Measurements from ENCODE around the gene TSPAN18.

TSPAN18 gene

GRCh38 chr11:44775985-44776446 lies 49.3 kb downstream of the TSPAN18 start:
- DNase-seq, result no peak
- Histone ChIP-seq H3K36me3 (ENCODE audit: control insufficient read depth, insufficient read depth, low read length) (peaks cover 4% of the 10 kb centered on the region), H3K4me1 (ENCODE audit: control insufficient read depth, insufficient read depth, low read length, poor library complexity, severe bottlenecking) (peaks cover 5% of the 10 kb centered on the region), H3K27ac (ENCODE audit: insufficient read depth, low read length, poor library complexity, severe bottlenecking) (no peak overlapping the region), H3K9me3 (ENCODE audit: control insufficient read depth, low read length) (no peaks in the 10 kb centered on the region), H3K4me3 (ENCODE audit: insufficient read depth, low read depth, low read length, poor library complexity, severe bottlenecking) (no peak overlapping the region), H3K27me3 (replicated peaks; ENCODE audit: control insufficient read depth, insufficient read depth, low read length, poor library complexity, severe bottlenecking) (no peaks in the 10 kb centered on the region)

DNA sequence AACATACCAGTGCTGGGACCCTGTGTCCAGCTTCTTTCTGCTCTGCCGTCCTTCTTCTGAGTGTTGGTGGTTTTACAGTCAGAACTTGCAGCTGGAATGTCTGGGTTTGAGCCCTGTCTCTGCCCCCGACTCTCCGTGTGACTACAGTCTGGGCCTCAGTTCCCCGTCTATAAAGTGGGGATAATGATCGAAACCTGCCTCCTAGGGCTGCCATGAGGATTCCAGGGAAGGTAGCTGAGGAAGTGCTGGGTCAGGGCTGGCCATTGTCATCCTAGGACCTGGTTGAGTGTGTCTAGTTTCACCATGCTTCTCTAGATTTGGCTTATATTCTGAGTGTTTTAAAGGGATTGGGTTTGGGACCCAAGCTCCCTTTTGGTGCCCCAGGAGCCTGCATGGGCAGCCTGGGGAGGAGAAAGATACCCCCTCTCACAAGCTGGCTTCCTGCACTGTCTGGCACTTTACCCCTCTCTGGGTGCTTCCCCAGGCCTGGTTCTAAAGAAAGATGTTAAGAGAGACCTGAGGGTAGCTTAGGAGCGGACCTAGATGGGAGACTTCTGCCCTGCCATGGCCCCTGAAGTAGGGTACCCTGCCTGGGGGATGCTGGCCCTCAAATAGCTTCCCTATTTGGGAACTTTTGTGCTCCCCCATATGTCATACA lies 49.9 kb downstream of the TSPAN18 start:
- peaks cover 3% of the 10 kb centered on the region for H3K36me3 ChIP-seq (ENCODE audit: control insufficient read depth, insufficient read depth, low read length)
- no peak for DNase-seq
- no peak overlapping the region for H3K27ac ChIP-seq (ENCODE audit: insufficient read depth, low read length, poor library complexity, severe bottlenecking)
- H3K27me3 ChIP-seq (replicated peaks; ENCODE audit: control insufficient read depth, insufficient read depth, low read length, poor library complexity, severe bottlenecking), result no peaks in the 10 kb centered on the region
- peaks cover 5% of the 10 kb centered on the region for H3K4me1 ChIP-seq (ENCODE audit: control insufficient read depth, insufficient read depth, low read length, poor library complexity, severe bottlenecking)
- no peak overlapping the region for H3K4me3 ChIP-seq (ENCODE audit: insufficient read depth, low read depth, low read length, poor library complexity, severe bottlenecking)
- no peaks in the 10 kb centered on the region for H3K9me3 ChIP-seq (ENCODE audit: control insufficient read depth, low read length)

GRCh38 chr11:44777209-44778194 lies 50.7 kb downstream of the TSPAN18 start:
- Histone ChIP-seq H3K4me1 (ENCODE audit: control insufficient read depth, insufficient read depth, low read length, poor library complexity, severe bottlenecking) (peaks cover 5% of the 10 kb centered on the region), H3K36me3 (ENCODE audit: control insufficient read depth, insufficient read depth, low read length) (no peaks in the 10 kb centered on the region), H3K9me3 (ENCODE audit: control insufficient read depth, low read length) (no peaks in the 10 kb centered on the region), H3K27me3 (replicated peaks; ENCODE audit: control insufficient read depth, insufficient read depth, low read length, poor library complexity, severe bottlenecking) (no peaks in the 10 kb centered on the region), H3K27ac (ENCODE audit: insufficient read depth, low read length, poor library complexity, severe bottlenecking) (no peak overlapping the region), H3K4me3 (ENCODE audit: insufficient read depth, low read depth, low read length, poor library complexity, severe bottlenecking) (no peak overlapping the region)
- no peak for DNase-seq

DNA sequence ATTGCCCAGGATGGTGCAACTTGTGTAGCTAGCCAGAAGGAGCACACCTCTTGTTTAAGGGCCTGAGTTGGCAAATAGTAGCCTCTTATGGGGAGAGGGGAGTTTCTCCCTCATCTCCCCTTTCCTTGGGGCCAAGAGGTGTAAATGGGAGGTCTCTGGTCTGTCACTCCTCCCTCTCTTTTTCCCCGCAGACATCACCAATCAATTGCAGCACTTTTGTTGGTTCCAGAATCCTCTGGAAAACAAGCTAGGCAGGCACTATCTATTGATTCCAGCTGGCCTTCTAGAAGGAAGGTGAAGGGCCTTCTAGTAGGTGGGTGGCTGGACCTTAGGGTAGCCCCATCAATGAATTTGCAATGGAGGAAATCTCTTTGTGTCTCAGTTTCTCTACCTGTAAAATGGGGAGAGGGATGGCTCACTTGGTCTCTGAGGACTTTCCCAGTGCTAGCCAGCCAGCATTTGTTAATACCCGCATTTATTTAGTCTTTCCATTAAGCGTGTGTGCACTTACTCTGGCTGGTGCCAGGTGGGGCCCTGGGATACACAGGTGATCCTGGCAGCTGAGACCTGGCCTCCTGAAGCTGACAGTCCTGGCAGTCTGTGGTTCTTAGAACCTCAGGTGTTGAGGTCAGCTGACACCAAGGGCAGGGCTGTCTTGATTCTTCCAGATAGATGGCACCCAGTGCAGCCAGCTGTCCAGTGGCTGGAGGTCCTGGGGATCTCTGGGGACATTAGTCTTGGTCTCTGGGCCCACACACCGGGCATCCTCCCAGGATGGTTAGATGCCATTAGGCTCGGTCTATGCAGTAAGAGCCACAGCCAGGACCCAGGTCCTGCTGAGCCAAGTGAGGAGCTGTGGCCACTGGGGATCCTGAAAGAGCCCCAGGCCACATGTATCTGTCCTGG lies 51.7 kb downstream of the TSPAN18 start:
- Histone ChIP-seq H3K4me1 (ENCODE audit: control insufficient read depth, insufficient read depth, low read length, poor library complexity, severe bottlenecking) (peaks cover 5% of the 10 kb centered on the region), H3K27me3 (replicated peaks; ENCODE audit: control insufficient read depth, insufficient read depth, low read length, poor library complexity, severe bottlenecking) (no peaks in the 10 kb centered on the region), H3K4me3 (ENCODE audit: insufficient read depth, low read depth, low read length, poor library complexity, severe bottlenecking) (no peak overlapping the region), H3K9me3 (ENCODE audit: control insufficient read depth, low read length) (no peaks in the 10 kb centered on the region), H3K27ac (ENCODE audit: insufficient read depth, low read length, poor library complexity, severe bottlenecking) (no peak overlapping the region), H3K36me3 (ENCODE audit: control insufficient read depth, insufficient read depth, low read length) (no peaks in the 10 kb centered on the region)
- no peak for DNase-seq

DNA sequence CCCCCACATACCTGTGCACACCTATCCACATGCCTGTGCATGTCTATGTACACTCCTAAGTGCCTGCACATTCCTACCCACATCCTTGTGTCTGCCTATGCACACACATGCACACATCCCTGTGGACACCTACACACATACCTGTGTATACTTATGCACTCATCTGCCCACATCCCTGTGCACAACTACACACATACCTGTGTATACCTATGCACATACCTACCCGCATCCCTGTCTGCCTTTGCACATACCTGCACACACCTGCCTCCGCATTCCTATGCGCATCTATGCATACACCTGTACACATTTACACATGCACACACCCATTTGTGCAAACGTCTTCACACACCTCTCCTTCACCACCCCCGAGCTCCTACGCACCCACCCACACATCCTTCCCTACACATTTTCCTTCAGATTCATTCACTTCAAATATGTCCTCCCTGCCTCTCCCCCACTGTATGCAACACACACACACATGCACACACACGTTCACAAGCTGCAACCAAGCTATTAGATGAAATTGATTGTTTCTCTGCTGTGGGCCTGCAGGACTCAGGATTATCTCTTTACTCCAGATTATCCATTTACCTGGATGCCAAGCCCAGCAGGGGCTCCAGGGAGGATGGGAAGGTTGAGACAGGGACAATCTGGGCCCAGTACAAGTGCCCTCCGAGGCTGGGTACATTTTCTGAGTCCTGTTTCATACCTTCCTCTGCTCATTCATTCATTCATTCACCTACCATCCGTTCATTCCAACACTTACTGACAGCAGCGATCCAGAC lies 53.2 kb downstream of the TSPAN18 start:
- Histone ChIP-seq H3K4me3 (ENCODE audit: insufficient read depth, low read depth, low read length, poor library complexity, severe bottlenecking) (no peak overlapping the region), H3K36me3 (ENCODE audit: control insufficient read depth, insufficient read depth, low read length) (no peaks in the 10 kb centered on the region), H3K4me1 (ENCODE audit: control insufficient read depth, insufficient read depth, low read length, poor library complexity, severe bottlenecking) (peaks cover 5% of the 10 kb centered on the region), H3K27ac (ENCODE audit: insufficient read depth, low read length, poor library complexity, severe bottlenecking) (no peak overlapping the region), H3K27me3 (replicated peaks; ENCODE audit: control insufficient read depth, insufficient read depth, low read length, poor library complexity, severe bottlenecking) (no peaks in the 10 kb centered on the region), H3K9me3 (ENCODE audit: control insufficient read depth, low read length) (no peaks in the 10 kb centered on the region)
- no peak for DNase-seq

- H3K27ac ChIP-seq (ENCODE audit: insufficient read depth, low read length, poor library complexity, severe bottlenecking), result no peak overlapping the region
- no peaks in the 10 kb centered on the region for H3K9me3 ChIP-seq (ENCODE audit: control insufficient read depth, low read length)
- H3K4me1 ChIP-seq (ENCODE audit: control insufficient read depth, insufficient read depth, low read length, poor library complexity, severe bottlenecking), result peaks cover 5% of the 10 kb centered on the region
- DNase-seq, result no peak
- H3K36me3 ChIP-seq (ENCODE audit: control insufficient read depth, insufficient read depth, low read length), result no peaks in the 10 kb centered on the region
- no peak overlapping the region for H3K4me3 ChIP-seq (ENCODE audit: insufficient read depth, low read depth, low read length, poor library complexity, severe bottlenecking)
- no peaks in the 10 kb centered on the region for H3K27me3 ChIP-seq (replicated peaks; ENCODE audit: control insufficient read depth, insufficient read depth, low read length, poor library complexity, severe bottlenecking)
These were observed 54.3 kb downstream of the TSPAN18 start for GRCh38 chr11:44780940-44781631.

DNA sequence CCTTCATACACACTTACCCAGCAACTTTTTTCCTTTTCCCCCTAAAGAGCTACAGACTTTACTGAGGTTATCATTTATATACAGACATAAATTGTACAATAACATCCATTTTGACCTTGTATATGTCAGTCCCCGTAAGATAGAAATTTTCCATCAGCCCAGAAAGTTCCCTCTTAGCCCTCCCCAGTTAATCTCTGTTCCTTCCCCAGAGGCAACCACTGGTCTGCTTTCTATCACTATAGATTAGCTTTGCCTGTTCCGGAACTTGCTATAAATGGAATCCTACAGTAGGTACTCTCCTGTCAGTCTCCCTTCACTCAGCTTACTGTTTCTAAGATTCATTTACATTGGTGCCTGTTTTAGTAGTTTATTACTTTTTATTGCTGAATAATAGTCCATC lies 54.9 kb downstream of the TSPAN18 start:
- no peaks in the 10 kb centered on the region for H3K36me3 ChIP-seq (ENCODE audit: control insufficient read depth, insufficient read depth, low read length)
- no peak overlapping the region for H3K27ac ChIP-seq (ENCODE audit: insufficient read depth, low read length, poor library complexity, severe bottlenecking)
- DNase-seq, result no peak
- no peaks in the 10 kb centered on the region for H3K27me3 ChIP-seq (replicated peaks; ENCODE audit: control insufficient read depth, insufficient read depth, low read length, poor library complexity, severe bottlenecking)
- peaks cover 5% of the 10 kb centered on the region for H3K4me1 ChIP-seq (ENCODE audit: control insufficient read depth, insufficient read depth, low read length, poor library complexity, severe bottlenecking)
- H3K4me3 ChIP-seq (ENCODE audit: insufficient read depth, low read depth, low read length, poor library complexity, severe bottlenecking), result no peak overlapping the region
- H3K9me3 ChIP-seq (ENCODE audit: control insufficient read depth, low read length), result no peaks in the 10 kb centered on the region

GRCh38 chr11:44782478-44782877 lies 55.7 kb downstream of the TSPAN18 start:
- no peaks in the 10 kb centered on the region for H3K27me3 ChIP-seq (replicated peaks; ENCODE audit: control insufficient read depth, insufficient read depth, low read length, poor library complexity, severe bottlenecking)
- peaks cover 4% of the 10 kb centered on the region for H3K36me3 ChIP-seq (ENCODE audit: control insufficient read depth, insufficient read depth, low read length)
- H3K4me3 ChIP-seq (ENCODE audit: insufficient read depth, low read depth, low read length, poor library complexity, severe bottlenecking), result no peak overlapping the region
- H3K9me3 ChIP-seq (ENCODE audit: control insufficient read depth, low read length), result no peaks in the 10 kb centered on the region
- H3K27ac ChIP-seq (ENCODE audit: insufficient read depth, low read length, poor library complexity, severe bottlenecking), result no peak overlapping the region
- no peak for DNase-seq
- H3K4me1 ChIP-seq (ENCODE audit: control insufficient read depth, insufficient read depth, low read length, poor library complexity, severe bottlenecking), result no peaks in the 10 kb centered on the region

GRCh38 chr11:44784436-44784760 lies 57.6 kb downstream of the TSPAN18 start:
- Histone ChIP-seq H3K27ac (ENCODE audit: insufficient read depth, low read length, poor library complexity, severe bottlenecking) (no peak overlapping the region), H3K9me3 (ENCODE audit: control insufficient read depth, low read length) (no peaks in the 10 kb centered on the region), H3K27me3 (replicated peaks; ENCODE audit: control insufficient read depth, insufficient read depth, low read length, poor library complexity, severe bottlenecking) (no peaks in the 10 kb centered on the region), H3K4me3 (ENCODE audit: insufficient read depth, low read depth, low read length, poor library complexity, severe bottlenecking) (no peak overlapping the region), H3K36me3 (ENCODE audit: control insufficient read depth, insufficient read depth, low read length) (peaks cover 9% of the 10 kb centered on the region), H3K4me1 (ENCODE audit: control insufficient read depth, insufficient read depth, low read length, poor library complexity, severe bottlenecking) (no peaks in the 10 kb centered on the region)
- no peak for DNase-seq

Measured in effector memory CD4-positive, alpha-beta T cell (primary cell).